ENCODE data around the gene PACS1. TPM values are rescaled to one million over a fixed set of nuclear protein-coding genes. Genes with fewer than 3 reads are reported as not detected.
A peak's percentile ranks its signal among the peaks of the same experiment; 100 is the strongest.

The PACS1 gene
- total RNA-seq, 5 donors from 2014 or later (not counting 1 experiment from before 2014, with no cell fraction given): 222 to 268 (median 236) TPM

DNA sequence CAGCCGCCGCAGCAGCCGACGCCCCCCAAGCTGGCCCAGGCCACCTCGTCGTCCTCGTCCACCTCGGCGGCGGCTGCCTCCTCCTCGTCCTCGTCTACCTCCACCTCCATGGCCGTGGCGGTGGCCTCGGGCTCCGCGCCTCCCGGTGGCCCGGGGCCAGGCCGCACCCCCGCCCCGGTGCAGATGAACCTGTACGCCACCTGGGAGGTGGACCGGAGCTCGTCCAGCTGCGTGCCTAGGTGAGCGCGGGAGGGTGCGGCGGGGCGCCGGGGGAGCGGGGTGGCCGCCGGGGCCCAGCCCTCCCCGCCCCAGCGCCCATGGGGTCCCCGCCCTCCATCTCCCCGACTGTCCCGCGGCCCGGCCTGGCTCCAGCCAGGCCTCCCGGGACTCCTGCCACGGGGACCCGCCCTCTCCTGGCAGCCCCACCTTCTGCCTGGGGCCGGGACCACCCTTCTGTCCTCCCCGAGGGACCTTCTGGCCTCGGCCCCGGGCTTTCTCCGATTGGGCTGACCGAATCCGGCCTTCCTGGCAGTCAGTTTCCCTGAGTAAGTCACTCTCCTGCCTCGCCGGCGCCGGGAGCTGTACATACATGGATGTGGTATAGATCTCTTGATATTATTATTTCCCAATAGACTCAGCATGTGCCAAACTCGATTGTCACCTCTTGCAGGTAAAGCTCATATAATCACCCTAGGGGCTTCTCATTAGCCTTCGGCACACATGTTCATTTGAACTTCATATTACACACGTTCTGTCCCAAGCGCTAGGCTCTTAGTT, 720 bp downstream of the PACS1 start:
- Mint-ChIP-seq H3K27me3 (no peaks in the 10 kb centered on the region), H3K4me1 (peaks cover 63 to 79% (median 76%) of the 10 kb centered on the region in 3 donors), H3K27ac (peak overlapping the region; percentile 91 to 97), H3K36me3 (peaks cover 46% of the 10 kb centered on the region), H3K4me3 (peak overlapping the region; percentile 93 to 98 (median 97)), H3K9me3 (no peaks in the 10 kb centered on the region)
- H3K9me3 ChIP-seq: no peaks in the 10 kb centered on the region
- no peaks in the 10 kb centered on the region for H3K27me3 ChIP-seq (replicated peaks in 1 of 2; ENCODE audit: control insufficient read depth in 2 of 2, extremely low read depth in 1 of 2, insufficient read depth in 2 of 2, low read length in 1 of 2)
- DNase-seq (peak in 9 of 35 experiments; percentile 10 to 44 (median 25)), ATAC-seq (replicated peaks in 1 of 4) (peak; percentile 4 to 25 (median 14))
- peaks cover 8 to 48% of the 10 kb centered on the region in 2 donors for H3K36me3 ChIP-seq (ENCODE audit: control insufficient read depth in 2 of 2, extremely low read depth in 1 of 2, insufficient read depth in 1 of 2, low read length in 1 of 2)
- CTCF ChIA-PET: interaction anchor here (1.0 to 4.9 kb wide), 5 partner anchors 8 to 45 kb away, joined by 3 to 36 read pairs (median 5); no protein-coding TSS in a partner anchor
- 1% methylated on average over 43 of the region's 60 CpGs for WGBS (ENCODE audit: insufficient coverage)
- POLR2A ChIA-PET: interaction anchor here in 1 of 2 donors (0.8 kb wide), 1 partner anchor 11 kb away, joined by 3 read pairs; no protein-coding TSS in a partner anchor
- peaks cover 24 to 45% of the 10 kb centered on the region in 2 experiments for H3K4me1 ChIP-seq (ENCODE audit: control insufficient read depth in 1 of 2, extremely low read depth in 1 of 2, insufficient read depth in 2 of 2, low read length in 2 of 2)
- peak overlapping the region; percentile 42 for H3K27ac ChIP-seq (ENCODE audit: low read length)
- H3K4me3 ChIP-seq (ENCODE audit: control insufficient read depth in 1 of 2, extremely low read depth in 1 of 2, low read length in 1 of 2): peak overlapping the region; percentile 81 to 91

- peaks cover 10 to 47% of the 10 kb centered on the region in 2 donors for H3K36me3 ChIP-seq (ENCODE audit: control insufficient read depth in 2 of 2, extremely low read depth in 1 of 2, insufficient read depth in 1 of 2, low read length in 1 of 2)
- peaks cover 46% of the 10 kb centered on the region for H3K36me3 Mint-ChIP-seq
- H3K27me3 ChIP-seq (replicated peaks in 1 of 2; ENCODE audit: control insufficient read depth in 2 of 2, extremely low read depth in 1 of 2, insufficient read depth in 2 of 2, low read length in 1 of 2): no peaks in the 10 kb centered on the region
- peak overlapping the region; percentile 81 to 91 for H3K4me3 ChIP-seq (ENCODE audit: control insufficient read depth in 1 of 2, extremely low read depth in 1 of 2, low read length in 1 of 2)
- CTCF ChIA-PET: interaction anchor here in 1 of 2 donors (1.0 to 4.9 kb wide), 3 partner anchors 9 to 45 kb away, joined by 3 to 36 read pairs (median 5); no protein-coding TSS in a partner anchor
- no peaks in the 10 kb centered on the region for H3K9me3 Mint-ChIP-seq
- ATAC-seq (replicated peaks in 1 of 4) (peak; percentile 7 to 32 (median 9)), DNase-seq (peak in 13 of 35 experiments; percentile 11 to 57 (median 27))
- peak overlapping the region; percentile 91 to 97 for H3K27ac Mint-ChIP-seq
- peak overlapping the region; percentile 42 for H3K27ac ChIP-seq (ENCODE audit: low read length)
- H3K9me3 ChIP-seq: no peaks in the 10 kb centered on the region
- WGBS (ENCODE audit: insufficient coverage): 0% methylated on average over 1 of the region's 2 CpGs
- H3K27me3 Mint-ChIP-seq: no peaks in the 10 kb centered on the region
- POLR2A ChIA-PET: interaction anchor here (0.8 kb wide), 2 partner anchors 10 to 45 kb away, joined by 3 read pairs; no protein-coding TSS in a partner anchor
- peaks cover 24 to 48% of the 10 kb centered on the region in 2 experiments for H3K4me1 ChIP-seq (ENCODE audit: control insufficient read depth in 1 of 2, extremely low read depth in 1 of 2, insufficient read depth in 2 of 2, low read length in 2 of 2)
- H3K4me3 Mint-ChIP-seq: peak overlapping the region; percentile 93 to 98 (median 97)
- H3K4me1 Mint-ChIP-seq: peaks cover 67 to 82% (median 77%) of the 10 kb centered on the region in 3 donors
Observed at GRCh38 chr11:66071381-66071801, 1.3 kb downstream of the PACS1 start.

GRCh38 chr11:66072081-66072480, 2.0 kb downstream of the PACS1 start:
- H3K27ac Mint-ChIP-seq: peak overlapping the region; percentile 91 to 97
- no peaks in the 10 kb centered on the region for H3K27me3 Mint-ChIP-seq
- H3K36me3 Mint-ChIP-seq: peaks cover 46% of the 10 kb centered on the region
- H3K4me1 ChIP-seq (ENCODE audit: control insufficient read depth in 1 of 2, extremely low read depth in 1 of 2, insufficient read depth in 2 of 2, low read length in 2 of 2): peaks cover 24 to 55% of the 10 kb centered on the region in 2 experiments
- peak overlapping the region; percentile 81 to 91 for H3K4me3 ChIP-seq (ENCODE audit: control insufficient read depth in 1 of 2, extremely low read depth in 1 of 2, low read length in 1 of 2)
- peaks cover 11 to 47% of the 10 kb centered on the region in 2 donors for H3K36me3 ChIP-seq (ENCODE audit: control insufficient read depth in 2 of 2, extremely low read depth in 1 of 2, insufficient read depth in 1 of 2, low read length in 1 of 2)
- no peak for DNase-seq
- no CpG with 5 or more reads among the region's 3 CpGs for WGBS (ENCODE audit: insufficient coverage)
- H3K9me3 ChIP-seq: no peaks in the 10 kb centered on the region
- ChIA-PET CTCF (interaction anchor here in 1 of 2 donors (0.6 to 4.9 kb wide), 4 partner anchors 8 to 607 kb away, joined by 4 to 36 read pairs (median 5); no protein-coding TSS in a partner anchor), POLR2A (interaction anchor here (0.7 to 0.8 kb wide), 2 partner anchors 18 to 44 kb away, joined by 3 to 4 read pairs; no protein-coding TSS in a partner anchor)
- no peaks in the 10 kb centered on the region for H3K9me3 Mint-ChIP-seq
- H3K4me3 Mint-ChIP-seq: peak overlapping the region; percentile 93 to 98 (median 97)
- H3K4me1 Mint-ChIP-seq: peaks cover 68 to 80% (median 76%) of the 10 kb centered on the region in 3 donors
- peak overlapping the region; percentile 42 for H3K27ac ChIP-seq (ENCODE audit: low read length)
- no peak for ATAC-seq (replicated peaks in 1 of 4)
- no peaks in the 10 kb centered on the region for H3K27me3 ChIP-seq (replicated peaks in 1 of 2; ENCODE audit: control insufficient read depth in 2 of 2, extremely low read depth in 1 of 2, insufficient read depth in 2 of 2, low read length in 1 of 2)

GRCh38 chr11:66072518-66072917, 2.4 kb downstream of the PACS1 start:
- DNase-seq (no peak), ATAC-seq (replicated peaks in 1 of 4) (no peak)
- Mint-ChIP-seq H3K27ac (peak overlapping the region; percentile 91 to 97), H3K36me3 (peaks cover 46% of the 10 kb centered on the region), H3K4me3 (peak overlapping the region; percentile 93 to 98 (median 97)), H3K4me1 (peaks cover 68 to 82% (median 76%) of the 10 kb centered on the region in 3 donors), H3K9me3 (no peaks in the 10 kb centered on the region), H3K27me3 (no peaks in the 10 kb centered on the region)
- peak overlapping the region; percentile 42 for H3K27ac ChIP-seq (ENCODE audit: low read length)
- CTCF ChIA-PET: interaction anchor here in 1 of 2 donors (0.6 kb wide), 1 partner anchor 42 kb away, joined by 5 read pairs; no protein-coding TSS in a partner anchor
- H3K36me3 ChIP-seq (ENCODE audit: control insufficient read depth in 2 of 2, extremely low read depth in 1 of 2, insufficient read depth in 1 of 2, low read length in 1 of 2): peaks cover 12 to 47% of the 10 kb centered on the region in 2 donors
- peak overlapping the region in 1 of 2 donors; percentile 6 for H3K4me3 ChIP-seq (ENCODE audit: control insufficient read depth in 1 of 2, extremely low read depth in 1 of 2, low read length in 1 of 2)
- no peaks in the 10 kb centered on the region for H3K27me3 ChIP-seq (replicated peaks in 1 of 2; ENCODE audit: control insufficient read depth in 2 of 2, extremely low read depth in 1 of 2, insufficient read depth in 2 of 2, low read length in 1 of 2)
- 73% methylated on average over 7 of the region's 8 CpGs for WGBS (ENCODE audit: insufficient coverage)
- no peaks in the 10 kb centered on the region for H3K9me3 ChIP-seq
- POLR2A ChIA-PET: interaction anchor here in 1 of 2 donors (0.7 kb wide), 1 partner anchor 18 kb away, joined by 4 read pairs; no protein-coding TSS in a partner anchor
- H3K4me1 ChIP-seq (ENCODE audit: control insufficient read depth in 1 of 2, extremely low read depth in 1 of 2, insufficient read depth in 2 of 2, low read length in 2 of 2): peaks cover 24 to 60% of the 10 kb centered on the region in 2 experiments

GRCh38 chr11:66073669-66074068, 3.6 kb downstream of the PACS1 start:
- Histone ChIP-seq H3K4me3 (ENCODE audit: control insufficient read depth in 1 of 2, extremely low read depth in 1 of 2, low read length in 1 of 2) (no peak overlapping the region), H3K4me1 (ENCODE audit: control insufficient read depth in 1 of 2, extremely low read depth in 1 of 2, insufficient read depth in 2 of 2, low read length in 2 of 2) (peaks cover 25 to 58% of the 10 kb centered on the region in 2 experiments), H3K27me3 (replicated peaks in 1 of 2; ENCODE audit: control insufficient read depth in 2 of 2, extremely low read depth in 1 of 2, insufficient read depth in 2 of 2, low read length in 1 of 2) (no peaks in the 10 kb centered on the region), H3K27ac (ENCODE audit: low read length) (peak overlapping the region; percentile 28), H3K9me3 (no peaks in the 10 kb centered on the region), H3K36me3 (ENCODE audit: control insufficient read depth in 2 of 2, extremely low read depth in 1 of 2, insufficient read depth in 1 of 2, low read length in 1 of 2) (peaks cover 7 to 37% of the 10 kb centered on the region in 2 donors)
- H3K36me3 Mint-ChIP-seq: peaks cover 46% of the 10 kb centered on the region
- H3K9me3 Mint-ChIP-seq: no peaks in the 10 kb centered on the region
- peak overlapping the region; percentile 91 to 97 for H3K27ac Mint-ChIP-seq
- POLR2A ChIA-PET: interaction anchor here (0.6 to 0.7 kb wide), 3 partner anchors 42 to 181 kb away, joined by 9 to 10 read pairs (median 10); no protein-coding TSS in a partner anchor
- ATAC-seq (replicated peaks in 1 of 4) (no peak), DNase-seq (no peak)
- no CpG with 5 or more reads among the region's 1 CpG for WGBS (ENCODE audit: insufficient coverage)
- peaks cover 70 to 84% (median 75%) of the 10 kb centered on the region in 3 donors for H3K4me1 Mint-ChIP-seq
- H3K4me3 Mint-ChIP-seq: peak overlapping the region; percentile 93 to 98 (median 97)
- CTCF ChIA-PET: interaction anchor here in 1 of 2 donors (0.6 to 0.7 kb wide), 2 partner anchors 66 to 148 kb away, joined by 5 read pairs; no protein-coding TSS in a partner anchor
- no peaks in the 10 kb centered on the region for H3K27me3 Mint-ChIP-seq

- Mint-ChIP-seq H3K4me3 (no peak overlapping the region), H3K27ac (peak overlapping the region; percentile 39 to 44), H3K27me3 (no peaks in the 10 kb centered on the region), H3K9me3 (no peaks in the 10 kb centered on the region), H3K4me1 (peaks cover 77 to 90% (median 82%) of the 10 kb centered on the region in 3 donors), H3K36me3 (peaks cover 52% of the 10 kb centered on the region)
- CTCF ChIA-PET: interaction anchor here in 1 of 2 donors (0.6 kb wide), 2 partner anchors 64 to 72 kb away, joined by 3 to 9 read pairs; no protein-coding TSS in a partner anchor
- Histone ChIP-seq H3K4me3 (ENCODE audit: control insufficient read depth in 1 of 2, extremely low read depth in 1 of 2, low read length in 1 of 2) (no peak overlapping the region), H3K27me3 (replicated peaks in 1 of 2; ENCODE audit: control insufficient read depth in 2 of 2, extremely low read depth in 1 of 2, insufficient read depth in 2 of 2, low read length in 1 of 2) (no peaks in the 10 kb centered on the region), H3K27ac (ENCODE audit: low read length) (no peak overlapping the region), H3K36me3 (ENCODE audit: control insufficient read depth in 2 of 2, extremely low read depth in 1 of 2, insufficient read depth in 1 of 2, low read length in 1 of 2) (peaks cover 7 to 37% of the 10 kb centered on the region in 2 donors), H3K9me3 (no peaks in the 10 kb centered on the region), H3K4me1 (ENCODE audit: control insufficient read depth in 1 of 2, extremely low read depth in 1 of 2, insufficient read depth in 2 of 2, low read length in 2 of 2) (peaks cover 36 to 60% of the 10 kb centered on the region in 2 experiments)
- 100% methylated on average over 1 of the region's 4 CpGs for WGBS (ENCODE audit: insufficient coverage)
- POLR2A ChIA-PET: interaction anchor here in 1 of 2 donors (0.6 kb wide), 1 partner anchor 119 kb away, joined by 6 read pairs; no protein-coding TSS in a partner anchor
- no peak for ATAC-seq (replicated peaks in 1 of 4)
- DNase-seq: no peak
Observed at GRCh38 chr11:66075273-66075672, 5.2 kb downstream of the PACS1 start.

Measured in T-cell (primary cell).